Measurements from ENCODE around the gene EVPL.

Gene EVPL

GRCh38 chr17:76017481-76018339 lies 9.4 kb downstream of the EVPL start:
- DNase-seq (ENCODE audit: low read depth) = no peak

GRCh38 chr17:76014925-76015261 lies 12.2 kb downstream of the EVPL start:
- no peak for DNase-seq (ENCODE audit: low read depth)

DNA sequence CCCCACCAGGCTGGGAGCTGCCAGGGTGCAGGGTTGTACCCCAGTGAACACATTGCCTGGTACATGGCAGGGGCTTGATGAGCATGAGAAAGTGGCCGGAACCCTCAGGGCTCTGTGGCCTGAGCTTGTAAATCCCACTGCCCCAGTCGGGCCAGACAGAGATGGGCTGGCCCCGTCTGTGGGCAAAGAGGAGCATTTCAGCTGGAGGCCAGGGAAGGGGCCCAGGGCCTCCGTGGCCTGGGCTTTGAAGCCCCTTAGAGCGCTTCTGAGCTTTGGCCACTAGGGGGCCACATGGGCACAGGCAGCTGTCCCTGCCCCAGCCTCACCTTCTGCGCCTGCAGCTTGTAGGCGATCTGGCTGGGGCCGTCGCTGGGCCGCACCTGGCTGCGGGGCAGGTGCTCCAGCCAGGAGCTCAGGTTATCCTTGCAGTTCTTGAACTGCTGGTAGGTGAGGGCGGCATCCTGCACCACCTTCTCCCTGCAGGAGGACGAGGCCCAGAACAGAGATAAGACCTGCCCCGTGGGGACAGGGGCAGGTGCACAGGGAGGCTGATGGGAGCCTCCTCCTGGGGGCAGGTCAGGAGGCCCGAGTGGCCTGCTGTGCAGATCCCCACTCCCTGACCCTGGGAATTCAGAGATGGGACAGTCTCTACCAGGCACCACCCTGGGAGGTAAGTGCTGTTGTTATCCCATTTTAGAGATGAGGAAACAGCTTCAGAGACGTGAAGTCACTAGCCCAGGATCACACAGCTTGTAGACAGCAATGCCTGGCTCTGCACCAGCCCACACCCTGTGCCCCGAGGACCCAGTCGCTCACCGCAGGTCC lies 12.8 kb downstream of the EVPL start:
- DNase-seq (ENCODE audit: low read depth) = no peak

GRCh38 chr17:76013377-76013932 lies 13.7 kb downstream of the EVPL start:
- DNase-seq (ENCODE audit: low read depth) = no peak

GRCh38 chr17:76011951-76012350 lies 15.2 kb downstream of the EVPL start:
- no peak for DNase-seq (ENCODE audit: low read depth)

- DNase-seq (ENCODE audit: low read depth) = no peak
Measured at GRCh38 chr17:76009969-76010661, 17.0 kb downstream of the EVPL start.

- no peak for DNase-seq (ENCODE audit: low read depth)
Measured at GRCh38 chr17:76009447-76009846, 17.7 kb downstream of the EVPL start.

DNA sequence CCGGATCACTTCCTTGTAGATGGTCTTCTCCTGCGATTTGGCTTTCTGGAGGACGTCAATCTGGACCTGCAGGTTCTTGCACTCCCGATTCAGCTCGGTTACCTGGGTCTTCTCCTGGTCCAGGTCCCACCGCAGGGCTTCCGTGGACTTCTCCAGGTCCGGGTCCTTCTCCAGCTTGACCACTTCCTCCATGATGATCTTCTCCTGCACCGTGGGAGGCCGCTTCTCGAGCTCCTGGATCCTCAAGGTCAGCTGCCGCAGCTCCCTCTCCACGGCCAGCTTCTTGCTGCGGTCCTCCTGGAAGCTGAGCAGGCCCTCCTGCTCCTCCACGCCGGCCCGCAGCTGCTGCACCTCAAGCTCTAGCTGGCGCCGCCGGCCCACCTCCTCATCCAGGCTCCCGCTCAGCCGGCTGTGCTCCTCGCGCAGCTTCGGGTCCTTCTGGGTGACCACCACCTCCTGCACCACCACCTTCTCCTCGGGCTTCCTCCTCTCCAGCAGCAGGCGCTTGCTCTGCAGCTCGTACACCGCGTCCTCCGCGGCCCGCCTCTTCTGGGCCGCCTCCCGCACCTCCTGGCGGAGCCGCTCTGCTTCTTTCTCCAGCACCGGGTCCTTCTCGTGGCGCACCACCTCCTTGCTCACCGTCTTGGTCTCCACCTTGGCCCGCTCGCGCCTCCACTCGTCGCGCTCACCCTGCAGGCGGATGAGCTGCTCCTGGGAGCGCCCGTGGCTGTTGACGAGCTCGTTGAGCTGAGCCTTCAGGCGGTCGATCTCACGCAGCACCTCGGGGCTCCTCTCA lies 18.3 kb downstream of the EVPL start:
- DNase-seq (ENCODE audit: low read depth) = no peak

GRCh38 chr17:76008208-76008607 lies 18.9 kb downstream of the EVPL start:
- no peak for DNase-seq (ENCODE audit: low read depth)

- no peak for DNase-seq (ENCODE audit: low read depth)
Measured at GRCh38 chr17:76007850-76008165, 19.3 kb downstream of the EVPL start.

DNA sequence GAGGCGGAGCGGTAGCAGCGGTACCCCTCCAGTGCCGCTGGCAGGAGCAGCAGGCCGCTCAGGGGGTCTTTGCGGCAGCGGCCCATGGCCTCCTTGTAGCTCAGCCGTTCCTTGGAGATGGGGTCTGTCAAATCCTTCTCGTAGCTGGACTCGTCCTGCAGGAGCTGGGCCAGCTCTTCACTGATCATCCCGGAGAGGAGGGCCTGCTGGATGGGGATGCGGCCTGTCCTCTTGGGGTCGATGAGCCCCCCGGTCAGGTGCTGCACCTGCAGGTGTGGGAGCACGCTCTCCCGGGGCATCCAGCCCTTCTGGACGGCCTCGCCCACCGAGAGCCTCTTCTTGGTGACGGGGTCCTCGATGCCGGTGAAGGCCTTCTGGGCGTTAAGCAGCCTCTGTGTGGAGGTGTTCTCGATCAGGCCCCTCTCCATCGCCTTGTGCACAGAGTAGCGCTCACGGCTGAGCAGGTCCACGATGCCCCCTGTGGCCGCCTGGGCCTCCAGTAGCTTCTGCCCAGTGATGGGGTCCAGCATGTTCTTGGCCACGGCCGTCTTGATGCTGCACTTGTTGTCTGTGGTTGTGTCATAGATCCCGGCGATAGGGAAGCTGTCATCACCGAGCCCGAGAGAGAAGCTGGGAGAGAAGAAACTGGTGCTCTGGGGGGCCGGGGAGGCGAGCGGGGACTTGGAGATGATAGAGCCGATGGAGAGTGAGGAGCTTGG lies 19.8 kb downstream of the EVPL start:
- no peak for DNase-seq (ENCODE audit: low read depth)

GRCh38 chr17:76005263-76006149 lies 21.6 kb downstream of the EVPL start:
- no peak for DNase-seq (ENCODE audit: low read depth)

GRCh38 chr17:76004750-76005262 lies 22.3 kb downstream of the EVPL start:
- no peak for DNase-seq (ENCODE audit: low read depth)

GRCh38 chr17:76003915-76004314 lies 23.2 kb downstream of the EVPL start:
- DNase-seq (ENCODE audit: low read depth) = no peak

DNA sequence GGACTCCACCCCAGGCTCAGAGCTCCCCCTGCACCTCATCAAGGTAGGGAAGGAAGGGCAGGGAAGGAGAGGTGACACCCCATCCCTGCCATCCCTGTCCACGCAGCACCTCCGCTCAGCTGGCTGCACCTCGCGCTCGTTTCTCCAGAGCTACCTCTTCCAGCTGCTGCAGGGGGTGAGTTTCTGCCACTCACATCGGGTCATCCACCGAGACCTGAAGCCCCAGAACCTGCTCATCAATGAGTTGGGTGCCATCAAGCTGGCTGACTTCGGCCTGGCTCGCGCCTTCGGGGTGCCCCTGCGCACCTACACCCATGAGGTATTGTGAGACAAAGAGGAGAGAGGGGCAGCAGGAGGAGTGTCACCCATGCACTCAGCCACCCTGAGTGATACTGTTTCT lies 25.0 kb downstream of the EVPL start:
- no peak for DNase-seq (ENCODE audit: low read depth)

DNA sequence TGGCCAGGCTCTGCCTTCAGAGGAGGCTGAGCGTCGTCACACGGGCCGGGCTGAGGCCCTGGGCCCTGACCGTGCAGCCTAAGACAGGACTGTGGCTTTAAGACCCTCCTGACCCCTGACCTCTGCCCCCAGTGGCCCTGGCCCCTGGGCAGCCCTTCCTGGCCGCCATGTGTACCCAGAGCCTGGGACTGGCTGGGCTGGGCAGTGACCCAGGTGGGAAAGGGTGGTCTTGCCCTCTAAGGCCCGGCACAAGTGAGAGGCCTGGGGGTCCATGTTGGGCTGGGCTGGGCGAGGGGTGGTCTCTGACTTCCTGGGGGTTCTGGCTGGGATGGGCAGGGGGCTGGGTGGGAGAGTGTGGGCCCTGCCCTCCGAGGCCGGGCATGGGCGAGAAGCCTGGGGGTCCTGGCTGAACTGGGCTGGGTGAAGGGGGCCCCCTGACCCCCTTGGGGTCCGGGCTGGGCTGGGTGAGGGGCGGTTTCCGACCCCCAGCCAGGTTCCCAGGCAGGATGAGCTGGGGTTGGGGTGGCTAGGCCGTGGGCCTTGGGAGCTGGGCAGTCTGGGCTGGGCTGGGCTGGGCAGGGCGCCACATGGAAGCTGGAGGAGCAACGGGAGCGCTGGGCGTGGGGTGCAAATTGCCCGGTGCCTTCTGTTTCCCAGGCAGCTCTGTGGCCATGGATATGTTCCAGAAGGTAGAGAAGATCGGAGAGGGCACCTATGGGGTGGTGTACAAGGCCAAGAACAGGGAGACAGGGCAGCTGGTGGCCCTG lies 26.2 kb downstream of the EVPL start, which contains the start of gene CDK3:
TSS of gene CDK3 (plus strand) at position 101 of the 767 bp plus-strand sequence. CDS start at position 672, 571 bp downstream.
- DNase-seq (ENCODE audit: low read depth) = no peak

DNA sequence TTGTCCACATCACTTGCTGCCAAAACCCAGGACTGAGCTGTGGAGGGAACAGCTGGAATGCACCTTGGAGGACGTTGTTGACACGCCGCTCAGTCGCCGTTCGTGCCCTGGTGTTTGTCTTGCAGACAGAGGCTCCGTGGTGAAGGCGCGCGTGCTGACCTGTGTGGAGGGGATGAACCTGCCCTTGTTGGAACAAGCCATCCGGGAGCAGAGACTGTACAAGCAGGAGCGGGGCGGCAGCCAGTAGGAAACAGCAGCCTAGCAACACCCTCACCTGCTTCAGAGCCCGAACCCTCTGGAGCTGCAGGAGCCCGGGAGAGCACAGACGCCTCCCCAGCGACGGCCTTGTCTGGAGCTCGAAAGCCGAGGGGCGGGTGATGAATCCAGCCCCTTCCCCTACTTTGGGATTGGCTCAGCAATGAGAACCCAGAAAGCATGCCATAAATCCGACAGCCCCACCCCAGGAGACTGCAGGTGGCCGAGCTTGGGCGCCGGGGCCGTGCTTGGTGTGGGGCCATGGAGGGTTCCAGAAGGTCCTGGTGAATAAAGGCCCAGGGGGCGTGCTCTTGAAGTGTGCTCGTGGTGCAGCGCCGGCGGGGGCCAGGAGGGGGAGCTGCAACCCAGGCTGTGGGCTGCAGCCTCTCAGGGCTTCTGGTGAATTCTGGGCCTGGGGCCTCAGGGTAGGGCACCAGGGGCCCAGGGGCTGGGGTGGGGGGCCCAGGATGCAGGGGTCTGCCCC lies 26.9 kb downstream of the EVPL start:
- no peak for DNase-seq (ENCODE audit: low read depth)

GRCh38 chr17:75998327-75998795 lies 28.7 kb downstream of the EVPL start:
- DNase-seq (ENCODE audit: low read depth) = no peak

Data from HS-5 (cell line).